CD4-positive, alpha-beta T cell treated with Interleukin-15 for 1 hour (primary cell): ENCODE results near the gene SNAP25.
A peak's percentile ranks its signal among the peaks of the same experiment; 100 is the strongest.

Experiments
- DNase-seq: peaks from one replicate; pipeline ENCODE4 v3.0.0-alpha.2; 2020

SNAP25 gene

GRCh38 chr20:10218536-10219451, at the start of gene SNAP25:
TSS of gene SNAP25 (plus strand) at chr20:10218830. CDS start at chr20:10275492, 56,662 bp downstream.
- DNase-seq, result peak; percentile 35

- DNase-seq, result no peak
These were observed 48.9 kb upstream of the SNAP25 start for GRCh38 chr20:10169752-10170151.

- no peak for DNase-seq
These were observed 48.4 kb upstream of the SNAP25 start for GRCh38 chr20:10170261-10170660.

GRCh38 chr20:10171864-10172751, 46.5 kb upstream of the SNAP25 start:
- no peak for DNase-seq

- no peak for DNase-seq
These were observed 45.5 kb upstream of the SNAP25 start for GRCh38 chr20:10172998-10173655.

- DNase-seq, result no peak
These were observed 44.2 kb upstream of the SNAP25 start for GRCh38 chr20:10174400-10174799.

GRCh38 chr20:10177326-10177725, 41.3 kb upstream of the SNAP25 start:
- DNase-seq, result no peak

- no peak for DNase-seq
These were observed 40.5 kb upstream of the SNAP25 start for GRCh38 chr20:10178091-10178490.

- no peak for DNase-seq
These were observed 39.8 kb upstream of the SNAP25 start for GRCh38 chr20:10178727-10179313.

- no peak for DNase-seq
These were observed 38.9 kb upstream of the SNAP25 start for GRCh38 chr20:10179574-10180298.

GRCh38 chr20:10180651-10181235, 37.9 kb upstream of the SNAP25 start:
- no peak for DNase-seq

- DNase-seq, result no peak
These were observed 32.7 kb upstream of the SNAP25 start for GRCh38 chr20:10185741-10186558.

GRCh38 chr20:10190456-10190855, 28.2 kb upstream of the SNAP25 start:
- no peak for DNase-seq

GRCh38 chr20:10192171-10192570, 26.5 kb upstream of the SNAP25 start:
- DNase-seq, result no peak

GRCh38 chr20:10194166-10194565, 24.5 kb upstream of the SNAP25 start:
- DNase-seq, result no peak

GRCh38 chr20:10200330-10200729, 18.3 kb upstream of the SNAP25 start:
- DNase-seq, result no peak

GRCh38 chr20:10201321-10201870, 17.2 kb upstream of the SNAP25 start:
- DNase-seq, result no peak

GRCh38 chr20:10209091-10209490, 9.5 kb upstream of the SNAP25 start:
- no peak for DNase-seq

- DNase-seq, result no peak
These were observed 5.1 kb upstream of the SNAP25 start for GRCh38 chr20:10213526-10213925.

GRCh38 chr20:10216146-10216791, 2.4 kb upstream of the SNAP25 start:
- DNase-seq, result no peak
